ENCODE results near the gene SEMG2.

Gene SEMG2

GRCh38 chr20:45209924-45210323, 11.2 kb upstream of the SEMG2 start:
- no peak for DNase-seq (ENCODE audit: low spot score)
- in situ Hi-C loops (cut with MboI; ENCODE audit: low pct_unique_long_range_greater_than_20kb, low sequenced_read_pairs, unreplicated experiment) = no loop called here
- TF ChIP-seq CTCF (IDR thresholded peaks at IDR 0.05; ENCODE audit: extremely low read depth, insufficient read depth, missing control alignments) = no peak

GRCh38 chr20:45211569-45212474, 9.4 kb upstream of the SEMG2 start:
- no peak for TF ChIP-seq CTCF (IDR thresholded peaks at IDR 0.05; ENCODE audit: extremely low read depth, insufficient read depth, missing control alignments)
- in situ Hi-C loops (cut with MboI; ENCODE audit: low pct_unique_long_range_greater_than_20kb, low sequenced_read_pairs, unreplicated experiment) = no loop called here
- no peak for DNase-seq (ENCODE audit: low spot score)

GRCh38 chr20:45212836-45213235, 8.3 kb upstream of the SEMG2 start:
- DNase-seq (ENCODE audit: low spot score) = no peak
- in situ Hi-C loops (cut with MboI; ENCODE audit: low pct_unique_long_range_greater_than_20kb, low sequenced_read_pairs, unreplicated experiment) = no loop called here
- TF ChIP-seq CTCF (IDR thresholded peaks at IDR 0.05; ENCODE audit: extremely low read depth, insufficient read depth, missing control alignments) = no peak

- in situ Hi-C loops (cut with MboI; ENCODE audit: low pct_unique_long_range_greater_than_20kb, low sequenced_read_pairs, unreplicated experiment) = no loop called here
- TF ChIP-seq CTCF (IDR thresholded peaks at IDR 0.05; ENCODE audit: extremely low read depth, insufficient read depth, missing control alignments) = no peak
- no peak for DNase-seq (ENCODE audit: low spot score)
Observed at GRCh38 chr20:45218124-45218523, 3.0 kb upstream of the SEMG2 start.

GRCh38 chr20:45218636-45219035, 2.5 kb upstream of the SEMG2 start:
- no peak for DNase-seq (ENCODE audit: low spot score)
- no peak for TF ChIP-seq CTCF (IDR thresholded peaks at IDR 0.05; ENCODE audit: extremely low read depth, insufficient read depth, missing control alignments)
- in situ Hi-C loops (cut with MboI; ENCODE audit: low pct_unique_long_range_greater_than_20kb, low sequenced_read_pairs, unreplicated experiment) = no loop called here

GRCh38 chr20:45223136-45223535, 2.0 kb downstream of the SEMG2 start:
- DNase-seq (ENCODE audit: low spot score) = no peak
- TF ChIP-seq CTCF (IDR thresholded peaks at IDR 0.05; ENCODE audit: extremely low read depth, insufficient read depth, missing control alignments) = no peak
- in situ Hi-C loops (cut with MboI; ENCODE audit: low pct_unique_long_range_greater_than_20kb, low sequenced_read_pairs, unreplicated experiment) = no loop called here

All from GM13977 (cell line).